Measurements from ENCODE around the gene TNIP1.

- TF ChIP-seq, protein P1, sequence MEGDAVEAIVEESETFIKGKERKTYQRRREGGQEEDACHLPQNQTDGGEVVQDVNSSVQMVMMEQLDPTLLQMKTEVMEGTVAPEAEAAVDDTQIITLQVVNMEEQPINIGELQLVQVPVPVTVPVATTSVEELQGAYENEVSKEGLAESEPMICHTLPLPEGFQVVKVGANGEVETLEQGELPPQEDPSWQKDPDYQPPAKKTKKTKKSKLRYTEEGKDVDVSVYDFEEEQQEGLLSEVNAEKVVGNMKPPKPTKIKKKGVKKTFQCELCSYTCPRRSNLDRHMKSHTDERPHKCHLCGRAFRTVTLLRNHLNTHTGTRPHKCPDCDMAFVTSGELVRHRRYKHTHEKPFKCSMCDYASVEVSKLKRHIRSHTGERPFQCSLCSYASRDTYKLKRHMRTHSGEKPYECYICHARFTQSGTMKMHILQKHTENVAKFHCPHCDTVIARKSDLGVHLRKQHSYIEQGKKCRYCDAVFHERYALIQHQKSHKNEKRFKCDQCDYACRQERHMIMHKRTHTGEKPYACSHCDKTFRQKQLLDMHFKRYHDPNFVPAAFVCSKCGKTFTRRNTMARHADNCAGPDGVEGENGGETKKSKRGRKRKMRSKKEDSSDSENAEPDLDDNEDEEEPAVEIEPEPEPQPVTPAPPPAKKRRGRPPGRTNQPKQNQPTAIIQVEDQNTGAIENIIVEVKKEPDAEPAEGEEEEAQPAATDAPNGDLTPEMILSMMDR (IDR thresholded peaks at IDR 0.05), result no peak
- TF ChIP-seq POLR2A (IDR thresholded peaks at IDR 0.05), result no peak
These were observed 62.9 kb downstream of the TNIP1 start for GRCh38 chr5:151017897-151018296.

Measured in sigmoid colon (tissue), 3 donors.